ENCODE data around the gene POP7. TPM values are rescaled to one million over a fixed set of nuclear protein-coding genes. Genes with fewer than 3 reads are reported as not detected.
"Not testable (repeated sequence)": the region's sequence is repeated elsewhere in the genome, so short reads cannot be mapped to it uniquely, and the experiment has no call there.

The POP7 gene
- total RNA-seq, 3 donors from 2014 or later: 24.8 to 28.9 (median 26.8) TPM

GRCh38 chr7:100720279-100720670 lies 14.4 kb downstream of the POP7 start, which contains the start of gene EPO:
TSS of gene EPO (plus strand) at chr7:100720468. CDS start at chr7:100720981, 513 bp downstream.
- TF ChIP-seq CTCF (IDR thresholded peaks at IDR 0.05): no peak
- no peaks in the 10 kb centered on the region for H3K9me3 ChIP-seq
- ATAC-seq (no peak), DNase-seq (no peak)
- intact Hi-C loops (cut with DNase I, micrococcal nuclease): no loop called here
- peaks cover 10% of the 10 kb centered on the region for H3K4me1 ChIP-seq (ENCODE audit: low read depth)
- H3K4me3 ChIP-seq: no peak within 1 kb of the TSS
- H3K36me3 ChIP-seq (ENCODE audit: low read depth): no peaks in the 10 kb centered on the region

- H3K4me1 ChIP-seq (ENCODE audit: low read depth): peaks cover 14% of the 10 kb centered on the region
- intact Hi-C loops (cut with DNase I, micrococcal nuclease): no loop called here
- no peaks in the 10 kb centered on the region for H3K36me3 ChIP-seq (ENCODE audit: low read depth)
- no peak for TF ChIP-seq CTCF (IDR thresholded peaks at IDR 0.05)
- no peak overlapping the region for H3K4me3 ChIP-seq
- H3K9me3 ChIP-seq: no peaks in the 10 kb centered on the region
- DNase-seq (no peak), ATAC-seq (no peak)
Observed at GRCh38 chr7:100720671-100721504, 15.0 kb downstream of the POP7 start.

- ATAC-seq (no peak), DNase-seq (no peak)
- no peaks in the 10 kb centered on the region for H3K9me3 ChIP-seq
- no peak overlapping the region for H3K4me3 ChIP-seq
- intact Hi-C loops (cut with DNase I, micrococcal nuclease): no loop called here
- no peak for TF ChIP-seq CTCF (IDR thresholded peaks at IDR 0.05)
- peaks cover 14% of the 10 kb centered on the region for H3K4me1 ChIP-seq (ENCODE audit: low read depth)
- no peaks in the 10 kb centered on the region for H3K36me3 ChIP-seq (ENCODE audit: low read depth)
Observed at GRCh38 chr7:100721505-100721812, 15.5 kb downstream of the POP7 start.

GRCh38 chr7:100722480-100723212 lies 16.7 kb downstream of the POP7 start:
- TF ChIP-seq CTCF (IDR thresholded peaks at IDR 0.05): no peak
- H3K9me3 ChIP-seq: no peaks in the 10 kb centered on the region
- no peaks in the 10 kb centered on the region for H3K36me3 ChIP-seq (ENCODE audit: low read depth)
- H3K4me3 ChIP-seq: no peak overlapping the region
- no peak for DNase-seq
- peaks cover 14% of the 10 kb centered on the region for H3K4me1 ChIP-seq (ENCODE audit: low read depth)
- intact Hi-C loops (cut with DNase I, micrococcal nuclease): no loop called here
- ATAC-seq: no peak

- Histone ChIP-seq H3K9me3 (no peaks in the 10 kb centered on the region), H3K4me3 (no peak overlapping the region), H3K36me3 (ENCODE audit: low read depth) (no peaks in the 10 kb centered on the region), H3K4me1 (ENCODE audit: low read depth) (peaks cover 14% of the 10 kb centered on the region)
- DNase-seq (no peak), ATAC-seq (no peak)
- no peak for TF ChIP-seq CTCF (IDR thresholded peaks at IDR 0.05)
- intact Hi-C loops (cut with DNase I, micrococcal nuclease): no loop called here
Observed at GRCh38 chr7:100723732-100724275, 17.9 kb downstream of the POP7 start.

- H3K36me3 ChIP-seq (ENCODE audit: low read depth); H3K4me3 ChIP-seq; intact Hi-C loops (cut with DNase I, micrococcal nuclease); ATAC-seq; H3K9me3 ChIP-seq; DNase-seq: not testable (repeated sequence)
- peaks cover 14% of the 10 kb centered on the region for H3K4me1 ChIP-seq (ENCODE audit: low read depth)
Observed at GRCh38 chr7:100724364-100724763, 18.4 kb downstream of the POP7 start.

All from mucosa of descending colon (tissue), 3 donors.